Measurements from ENCODE around the gene UBASH3B.

DNA sequence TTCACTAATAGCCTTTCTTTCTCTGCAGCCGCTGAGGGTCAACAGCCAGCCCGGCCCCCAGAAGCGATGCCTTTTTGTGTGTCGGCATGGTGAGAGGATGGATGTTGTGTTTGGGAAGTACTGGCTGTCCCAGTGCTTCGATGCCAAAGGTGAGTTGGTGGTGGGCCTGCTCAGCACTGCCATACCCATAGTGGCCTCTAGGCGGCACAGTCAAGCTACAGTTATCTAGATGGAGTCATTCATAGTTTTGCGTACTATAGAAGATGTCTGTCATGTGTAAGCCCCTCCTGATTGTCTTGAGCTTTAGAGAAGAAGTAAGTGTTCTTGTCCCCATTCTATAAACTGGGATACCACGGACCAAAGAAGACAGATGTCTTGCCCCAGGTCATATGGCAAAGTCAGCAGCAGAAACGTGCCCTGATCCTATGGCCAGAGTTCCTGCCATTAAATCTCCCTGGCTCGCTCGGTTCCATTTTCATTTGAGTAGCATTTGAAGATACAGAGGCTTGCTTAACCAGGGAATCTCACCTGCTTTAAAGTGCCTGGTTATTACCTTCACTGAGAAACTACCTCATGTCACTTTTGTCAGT is 140.7 kb downstream of the UBASH3B start:
- TF ChIP-seq, protein P1, sequence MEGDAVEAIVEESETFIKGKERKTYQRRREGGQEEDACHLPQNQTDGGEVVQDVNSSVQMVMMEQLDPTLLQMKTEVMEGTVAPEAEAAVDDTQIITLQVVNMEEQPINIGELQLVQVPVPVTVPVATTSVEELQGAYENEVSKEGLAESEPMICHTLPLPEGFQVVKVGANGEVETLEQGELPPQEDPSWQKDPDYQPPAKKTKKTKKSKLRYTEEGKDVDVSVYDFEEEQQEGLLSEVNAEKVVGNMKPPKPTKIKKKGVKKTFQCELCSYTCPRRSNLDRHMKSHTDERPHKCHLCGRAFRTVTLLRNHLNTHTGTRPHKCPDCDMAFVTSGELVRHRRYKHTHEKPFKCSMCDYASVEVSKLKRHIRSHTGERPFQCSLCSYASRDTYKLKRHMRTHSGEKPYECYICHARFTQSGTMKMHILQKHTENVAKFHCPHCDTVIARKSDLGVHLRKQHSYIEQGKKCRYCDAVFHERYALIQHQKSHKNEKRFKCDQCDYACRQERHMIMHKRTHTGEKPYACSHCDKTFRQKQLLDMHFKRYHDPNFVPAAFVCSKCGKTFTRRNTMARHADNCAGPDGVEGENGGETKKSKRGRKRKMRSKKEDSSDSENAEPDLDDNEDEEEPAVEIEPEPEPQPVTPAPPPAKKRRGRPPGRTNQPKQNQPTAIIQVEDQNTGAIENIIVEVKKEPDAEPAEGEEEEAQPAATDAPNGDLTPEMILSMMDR (IDR thresholded peaks at IDR 0.05; ENCODE audit: insufficient read depth, low read length): peak; percentile 86
- no peak for TF ChIP-seq POLR2AphosphoS5 (IDR thresholded peaks at IDR 0.05; ENCODE audit: low read depth)
- TF ChIP-seq, protein P2, sequence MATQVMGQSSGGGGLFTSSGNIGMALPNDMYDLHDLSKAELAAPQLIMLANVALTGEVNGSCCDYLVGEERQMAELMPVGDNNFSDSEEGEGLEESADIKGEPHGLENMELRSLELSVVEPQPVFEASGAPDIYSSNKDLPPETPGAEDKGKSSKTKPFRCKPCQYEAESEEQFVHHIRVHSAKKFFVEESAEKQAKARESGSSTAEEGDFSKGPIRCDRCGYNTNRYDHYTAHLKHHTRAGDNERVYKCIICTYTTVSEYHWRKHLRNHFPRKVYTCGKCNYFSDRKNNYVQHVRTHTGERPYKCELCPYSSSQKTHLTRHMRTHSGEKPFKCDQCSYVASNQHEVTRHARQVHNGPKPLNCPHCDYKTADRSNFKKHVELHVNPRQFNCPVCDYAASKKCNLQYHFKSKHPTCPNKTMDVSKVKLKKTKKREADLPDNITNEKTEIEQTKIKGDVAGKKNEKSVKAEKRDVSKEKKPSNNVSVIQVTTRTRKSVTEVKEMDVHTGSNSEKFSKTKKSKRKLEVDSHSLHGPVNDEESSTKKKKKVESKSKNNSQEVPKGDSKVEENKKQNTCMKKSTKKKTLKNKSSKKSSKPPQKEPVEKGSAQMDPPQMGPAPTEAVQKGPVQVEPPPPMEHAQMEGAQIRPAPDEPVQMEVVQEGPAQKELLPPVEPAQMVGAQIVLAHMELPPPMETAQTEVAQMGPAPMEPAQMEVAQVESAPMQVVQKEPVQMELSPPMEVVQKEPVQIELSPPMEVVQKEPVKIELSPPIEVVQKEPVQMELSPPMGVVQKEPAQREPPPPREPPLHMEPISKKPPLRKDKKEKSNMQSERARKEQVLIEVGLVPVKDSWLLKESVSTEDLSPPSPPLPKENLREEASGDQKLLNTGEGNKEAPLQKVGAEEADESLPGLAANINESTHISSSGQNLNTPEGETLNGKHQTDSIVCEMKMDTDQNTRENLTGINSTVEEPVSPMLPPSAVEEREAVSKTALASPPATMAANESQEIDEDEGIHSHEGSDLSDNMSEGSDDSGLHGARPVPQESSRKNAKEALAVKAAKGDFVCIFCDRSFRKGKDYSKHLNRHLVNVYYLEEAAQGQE (IDR thresholded peaks at IDR 0.05; ENCODE audit: insufficient replicate concordance, low read depth): no peak

All from HL-60 (cell line).